A673 (cell line): ENCODE data around the gene ACAP2. TPM values are rescaled to one million over a fixed set of nuclear protein-coding genes. Genes with fewer than 3 reads are reported as not detected.

Experiments used
- BruUV-seq: library from RNA; stranded (reverse); fragments of 400-500 nt; replicated peaks from 2 replicates; lab custom pipeline; 2021; lab: Mats Ljungman, UMichigan
- CTCF ChIA-PET: fragments of 300-600 bp; sonication (Branson Sonifier 250); formaldehyde crosslinking; loops from one replicate; lab custom pipeline; 2022; ENCODE audit warnings: antibody characterized with exemption; lab: Charles Lee
- POLR2A ChIA-PET: fragments of 300-600 bp; sonication (Branson Sonifier 250); formaldehyde crosslinking; loops from one replicate; lab custom pipeline; 2022; ENCODE audit warnings: antibody characterized with exemption; ENCODE audit not compliant: low non-redundant PET; lab: Charles Lee
- DNase-seq: peaks from one replicate; pipeline ENCODE4 v3.0.0-alpha.2; 2015; ENCODE audit warnings: low spot score
- H3K27ac ChIP-seq: fragments of 200-600 bp; sonication (generic); 2 replicates; pipeline ENCODE4 v1.5.1; 2016; ENCODE audit warnings: mixed run types, low read depth, mild to moderate bottlenecking, mixed read lengths, antibody characterized with exemption, low read length; ENCODE audit not compliant: poor library complexity, severe bottlenecking
- H3K27me3 ChIP-seq: fragments of 200-600 bp; sonication (generic); replicated peaks from 2 replicates; pipeline ENCODE4 v1.6.1; 2017; ENCODE audit warnings: mixed run types, low read depth, mild to moderate bottlenecking, mixed read lengths, antibody characterized with exemption, low read length; ENCODE audit not compliant: insufficient read depth, poor library complexity
- H3K36me3 ChIP-seq: fragments of 200-600 bp; sonication (generic); 2 replicates; pipeline ENCODE4 v1.6.1; 2016; ENCODE audit warnings: mixed run types, mild to moderate bottlenecking, mixed read lengths, antibody characterized with exemption, low read length; ENCODE audit not compliant: insufficient read depth, poor library complexity, severe bottlenecking
- H3K4me1 ChIP-seq: fragments of 200-600 bp; sonication (generic); 2 replicates; pipeline ENCODE4 v1.6.1; 2017; ENCODE audit warnings: mixed run types, mild to moderate bottlenecking, mixed read lengths, antibody characterized with exemption, low read length; ENCODE audit not compliant: insufficient read depth, poor library complexity, severe bottlenecking
- H3K4me3 ChIP-seq: fragments of 200-600 bp; sonication (generic); 2 replicates; pipeline ENCODE4 v1.5.1; 2016; ENCODE audit warnings: low read depth, mixed run types, mild to moderate bottlenecking, mixed read lengths, low read length; ENCODE audit not compliant: poor library complexity, severe bottlenecking
- H3K9me3 ChIP-seq: fragments of 200-600 bp; sonication (generic); 2 replicates; pipeline ENCODE4 v1.6.1; 2016; ENCODE audit warnings: mixed run types, low read depth, mild to moderate bottlenecking, mixed read lengths, antibody characterized with exemption, low read length; ENCODE audit not compliant: poor library complexity, severe bottlenecking
- CTCF ChIP-seq: fragments of 300-800, 200-600 bp; sonication (generic); conservative IDR thresholded peaks from 2 replicates; pipeline ENCODE4 v1.5.1; 2017; ENCODE audit warnings: low read depth, mild to moderate bottlenecking, antibody characterized with exemption, low read length, moderate library complexity, mixed read lengths
- EZH2 ChIP-seq: fragments of 200-600 bp; sonication (generic); IDR thresholded peaks from 2 replicates; pipeline ENCODE4 v1.6.1; 2017; ENCODE audit warnings: borderline replicate concordance, low read depth, mild to moderate bottlenecking, mixed read lengths, antibody characterized with exemption, low read length; ENCODE audit not compliant: poor library complexity, severe bottlenecking
- intact Hi-C: fragments of 100-400 bp; cut with micrococcal nuclease; formaldehyde crosslinking; loops from one replicate; pipeline ENCODE4 v1.10.0; 2022; ENCODE audit not compliant: unreplicated experiment
- total RNA-seq: library from RNA; stranded (reverse); gene quantifications from 2 replicates; pipeline ENCODE4 v1.2.3, GENCODE V29; 2021

Gene ACAP2
- total RNA-seq, 1 experiment from 2014 or later, result 47.4 TPM

GRCh38 chr3:195274259-195274966 is 168.4 kb downstream of the ACAP2 start:
- Histone ChIP-seq H3K27me3 (no peaks in the 10 kb centered on the region), H3K27ac (no peak overlapping the region), H3K36me3 (no peaks in the 10 kb centered on the region), H3K9me3 (no peaks in the 10 kb centered on the region), H3K4me1 (peaks cover 12% of the 10 kb centered on the region), H3K4me3 (no peak overlapping the region)
- DNase-seq, result no peak
- intact Hi-C loops, result loop anchor here (5.0 kb wide), 1 partner anchor 168 kb away; the partner anchor contains the start of gene ACAP2
- ChIA-PET CTCF (no interaction called here), POLR2A (no interaction called here)
- TF ChIP-seq EZH2 (no peak), CTCF (no peak)
- BruUV-seq, result no TSS peak

- DNase-seq, result peak; percentile 95
- Histone ChIP-seq H3K4me3 (peak overlapping the region; percentile 67), H3K27me3 (no peaks in the 10 kb centered on the region), H3K4me1 (peaks cover 16% of the 10 kb centered on the region), H3K9me3 (no peaks in the 10 kb centered on the region), H3K27ac (peak overlapping the region; percentile 83), H3K36me3 (no peaks in the 10 kb centered on the region)
- ChIA-PET POLR2A (interaction anchor here (0.6 kb wide), 1 partner anchor 599 kb away, joined by 4 read pairs; no protein-coding TSS in a partner anchor), CTCF (interaction anchor here (0.5 to 2.4 kb wide), 14 partner anchors 9 to 600 kb away, joined by 3 to 18 read pairs (median 4); partner anchors contain the start of genes ACAP2 and LSG1)
- peak; percentile 99 for TF ChIP-seq CTCF
- no peak for TF ChIP-seq EZH2
- intact Hi-C loops, result loop anchor here (1.0 to 5.0 kb wide), 3 partner anchors 171 to 579 kb away; partner anchors contain the start of gene ACAP2
- BruUV-seq, result TSS peak; percentile 75
Observed at GRCh38 chr3:195271410-195272243, 171.2 kb downstream of the ACAP2 start.

- CTCF ChIA-PET, result interaction anchor here (0.5 to 2.4 kb wide), 17 partner anchors 8 to 599 kb away, joined by 3 to 18 read pairs (median 4); partner anchors contain the start of genes ACAP2 and LSG1
- peak within 1 kb of the TSS; percentile 83 for H3K27ac ChIP-seq
- peak; percentile 47; the same call in 1 of the 2 replicates for TF ChIP-seq CTCF
- TF ChIP-seq EZH2, result no peak
- intact Hi-C loops, result loop anchor here (1.0 to 5.0 kb wide), 3 partner anchors 171 to 580 kb away; partner anchors contain the start of gene ACAP2
- POLR2A ChIA-PET, result interaction anchor here (0.6 to 0.7 kb wide), 3 partner anchors 21 to 598 kb away, joined by 4 to 11 read pairs (median 10); no protein-coding TSS in a partner anchor
- no peaks in the 10 kb centered on the region for H3K36me3 ChIP-seq
- H3K4me3 ChIP-seq, result peak within 1 kb of the TSS; percentile 67
- no TSS peak for BruUV-seq
- peak; percentile 95 for DNase-seq
- H3K4me1 ChIP-seq, result peaks cover 16% of the 10 kb centered on the region
- no peaks in the 10 kb centered on the region for H3K27me3 ChIP-seq
- H3K9me3 ChIP-seq, result no peaks in the 10 kb centered on the region
Observed at GRCh38 chr3:195270817-195271409, 171.9 kb downstream of the ACAP2 start, which contains the start of gene XXYLT1. Gene XXYLT1, minus strand, starts transcription at chr3:195271159. Its CDS starts 101 bp downstream, at chr3:195271058.
